ENCODE measurements around the gene GLCCI1.

The GLCCI1 gene

DNA sequence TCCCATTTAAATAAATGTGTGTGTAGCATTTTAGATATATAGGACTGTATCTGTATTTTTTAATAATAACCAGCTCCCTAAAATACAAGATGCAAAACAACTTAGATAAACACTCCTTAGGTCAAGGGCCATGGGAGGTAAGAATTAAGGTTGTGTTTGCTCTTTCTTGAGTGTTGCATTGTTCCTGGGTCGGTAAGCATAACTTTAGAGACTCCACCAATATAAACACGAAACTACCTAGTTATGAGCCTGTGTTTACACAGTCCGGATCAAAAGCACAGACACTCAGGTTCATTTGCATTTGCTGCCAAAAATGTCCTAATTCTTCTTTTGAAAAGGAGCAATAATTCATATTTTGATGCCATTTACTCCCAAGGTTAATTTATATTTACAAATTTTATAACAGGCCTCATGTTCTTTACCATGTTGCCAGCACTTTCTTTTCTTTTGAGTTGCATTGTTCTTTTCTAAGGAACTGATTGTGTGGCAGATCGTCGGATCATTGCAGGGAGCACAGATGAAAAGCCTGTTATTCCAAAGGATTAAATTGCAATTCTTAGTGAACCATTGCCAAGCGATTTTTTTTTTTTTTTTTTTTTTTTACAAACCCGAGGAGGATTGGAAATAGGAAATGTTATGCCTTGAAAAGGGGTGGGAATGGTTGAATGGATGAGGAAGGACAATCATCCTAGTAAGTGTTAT is 45.8 kb upstream of the GLCCI1 start:
- Histone ChIP-seq H3K9me3 (no peaks in the 10 kb centered on the region), H3K36me3 (no peaks in the 10 kb centered on the region), H3K4me1 (ENCODE audit: control insufficient read depth in 1 of 2, insufficient read depth in 1 of 2, low read depth in 1 of 2, low read length in 1 of 2) (no peaks in the 10 kb centered on the region), H3K4me3 (ENCODE audit: low read depth in 1 of 2, low read length in 1 of 2) (no peak overlapping the region), H3K27me3 (no peaks in the 10 kb centered on the region), H3K27ac (no peak overlapping the region)
- TF ChIP-seq, protein P1, sequence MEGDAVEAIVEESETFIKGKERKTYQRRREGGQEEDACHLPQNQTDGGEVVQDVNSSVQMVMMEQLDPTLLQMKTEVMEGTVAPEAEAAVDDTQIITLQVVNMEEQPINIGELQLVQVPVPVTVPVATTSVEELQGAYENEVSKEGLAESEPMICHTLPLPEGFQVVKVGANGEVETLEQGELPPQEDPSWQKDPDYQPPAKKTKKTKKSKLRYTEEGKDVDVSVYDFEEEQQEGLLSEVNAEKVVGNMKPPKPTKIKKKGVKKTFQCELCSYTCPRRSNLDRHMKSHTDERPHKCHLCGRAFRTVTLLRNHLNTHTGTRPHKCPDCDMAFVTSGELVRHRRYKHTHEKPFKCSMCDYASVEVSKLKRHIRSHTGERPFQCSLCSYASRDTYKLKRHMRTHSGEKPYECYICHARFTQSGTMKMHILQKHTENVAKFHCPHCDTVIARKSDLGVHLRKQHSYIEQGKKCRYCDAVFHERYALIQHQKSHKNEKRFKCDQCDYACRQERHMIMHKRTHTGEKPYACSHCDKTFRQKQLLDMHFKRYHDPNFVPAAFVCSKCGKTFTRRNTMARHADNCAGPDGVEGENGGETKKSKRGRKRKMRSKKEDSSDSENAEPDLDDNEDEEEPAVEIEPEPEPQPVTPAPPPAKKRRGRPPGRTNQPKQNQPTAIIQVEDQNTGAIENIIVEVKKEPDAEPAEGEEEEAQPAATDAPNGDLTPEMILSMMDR (IDR thresholded peaks at IDR 0.05) = no peak

DNA sequence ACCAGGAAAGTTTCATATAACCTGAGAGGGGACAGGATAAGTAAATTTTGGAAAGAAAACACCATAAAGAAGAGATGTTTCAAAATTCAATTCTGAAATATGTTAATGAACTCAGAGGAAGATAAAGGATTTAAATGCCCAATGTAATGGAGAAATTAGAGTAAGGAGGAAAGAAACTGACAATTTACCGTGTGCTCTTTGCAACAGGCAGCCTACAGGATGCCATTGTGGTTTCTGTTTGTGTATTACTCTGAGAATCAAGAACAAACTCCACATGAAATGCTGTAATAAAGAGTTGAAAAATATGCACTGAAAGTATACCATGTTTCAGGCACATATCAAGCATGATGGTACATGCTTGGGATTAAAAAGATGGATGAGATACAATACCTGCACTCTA is 44.8 kb upstream of the GLCCI1 start:
- no peaks in the 10 kb centered on the region for H3K27me3 ChIP-seq
- TF ChIP-seq, protein P1 (IDR thresholded peaks at IDR 0.05) = no peak
- no peaks in the 10 kb centered on the region for H3K4me1 ChIP-seq (ENCODE audit: control insufficient read depth in 1 of 2, insufficient read depth in 1 of 2, low read depth in 1 of 2, low read length in 1 of 2)
- no peaks in the 10 kb centered on the region for H3K9me3 ChIP-seq
- H3K27ac ChIP-seq = no peak overlapping the region
- H3K36me3 ChIP-seq = no peaks in the 10 kb centered on the region
- no peak overlapping the region for H3K4me3 ChIP-seq (ENCODE audit: low read depth in 1 of 2, low read length in 1 of 2)

DNA sequence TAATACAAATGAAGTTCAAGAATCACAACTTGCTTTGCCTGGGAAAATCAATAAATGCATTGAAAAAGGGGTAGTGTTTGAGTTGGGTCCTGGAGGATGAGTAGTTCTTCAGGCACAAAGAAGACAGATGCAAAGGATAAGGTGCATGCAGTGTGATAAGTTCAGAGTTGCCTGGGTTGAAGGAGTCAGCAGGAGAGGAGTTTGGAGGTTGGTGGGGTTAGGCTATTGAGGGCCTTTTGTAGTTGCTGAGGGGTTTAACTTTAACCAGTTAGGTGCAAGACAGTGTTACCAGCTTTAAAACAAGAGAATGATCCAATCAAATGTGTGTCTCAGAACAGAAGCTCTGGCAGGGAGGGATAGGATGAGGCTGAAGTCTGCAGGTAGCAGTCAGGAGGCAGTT is 44.3 kb upstream of the GLCCI1 start:
- H3K4me1 ChIP-seq (ENCODE audit: control insufficient read depth in 1 of 2, insufficient read depth in 1 of 2, low read depth in 1 of 2, low read length in 1 of 2) = no peaks in the 10 kb centered on the region
- TF ChIP-seq, protein P1 (IDR thresholded peaks at IDR 0.05) = no peak
- H3K27me3 ChIP-seq = no peaks in the 10 kb centered on the region
- H3K27ac ChIP-seq = no peak overlapping the region
- H3K36me3 ChIP-seq = no peaks in the 10 kb centered on the region
- H3K9me3 ChIP-seq = no peaks in the 10 kb centered on the region
- no peak overlapping the region for H3K4me3 ChIP-seq (ENCODE audit: low read depth in 1 of 2, low read length in 1 of 2)

DNA sequence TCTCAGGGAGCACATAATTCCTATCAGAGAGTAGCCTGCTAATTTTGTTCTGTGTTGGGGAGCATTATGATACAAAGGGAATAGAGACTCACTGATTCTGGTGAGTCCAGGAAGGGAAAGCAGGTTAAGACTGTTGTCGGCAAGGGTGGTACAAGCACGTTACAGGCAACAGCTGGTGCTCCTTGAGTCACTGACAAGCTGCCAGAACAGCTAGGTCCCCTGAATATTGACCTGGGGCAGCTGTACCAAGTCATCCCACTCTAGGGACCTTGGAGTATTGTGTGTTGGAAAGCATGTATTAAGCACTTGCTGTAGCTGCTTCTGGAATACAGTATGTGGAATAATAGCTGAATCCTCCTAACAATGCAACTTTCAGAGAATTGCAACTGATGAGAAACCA is 37.0 kb upstream of the GLCCI1 start:
- no peaks in the 10 kb centered on the region for H3K4me1 ChIP-seq (ENCODE audit: control insufficient read depth in 1 of 2, insufficient read depth in 1 of 2, low read depth in 1 of 2, low read length in 1 of 2)
- no peak overlapping the region for H3K4me3 ChIP-seq (ENCODE audit: low read depth in 1 of 2, low read length in 1 of 2)
- TF ChIP-seq, protein P1 (IDR thresholded peaks at IDR 0.05) = no peak
- no peak overlapping the region for H3K27ac ChIP-seq
- H3K9me3 ChIP-seq = no peaks in the 10 kb centered on the region
- H3K27me3 ChIP-seq = no peaks in the 10 kb centered on the region
- H3K36me3 ChIP-seq = no peaks in the 10 kb centered on the region

DNA sequence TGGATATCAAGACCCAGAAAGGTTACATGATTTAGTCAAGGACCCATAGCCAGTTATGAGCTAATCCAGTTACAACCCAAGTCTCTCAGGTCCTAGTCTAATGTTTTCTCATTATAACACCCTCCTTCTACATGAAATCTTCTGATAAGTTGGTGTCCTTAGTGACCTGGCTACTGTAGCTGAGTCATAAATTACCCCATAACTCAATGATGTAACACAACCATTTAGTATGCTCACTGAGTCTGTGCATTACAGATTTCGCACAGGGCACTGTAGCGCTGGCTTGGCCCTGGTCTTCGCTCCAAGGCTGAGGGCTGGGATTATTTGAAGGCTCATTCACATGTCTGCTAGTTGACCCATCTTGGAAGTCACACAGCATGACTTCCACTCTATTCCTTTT is 36.0 kb upstream of the GLCCI1 start:
- Histone ChIP-seq H3K27ac (no peak overlapping the region), H3K27me3 (no peaks in the 10 kb centered on the region), H3K9me3 (no peaks in the 10 kb centered on the region), H3K36me3 (no peaks in the 10 kb centered on the region), H3K4me1 (ENCODE audit: control insufficient read depth in 1 of 2, insufficient read depth in 1 of 2, low read depth in 1 of 2, low read length in 1 of 2) (no peaks in the 10 kb centered on the region), H3K4me3 (ENCODE audit: low read depth in 1 of 2, low read length in 1 of 2) (no peak overlapping the region)
- TF ChIP-seq, protein P1 (IDR thresholded peaks at IDR 0.05) = no peak
